Stimulated activated effector memory CD8-positive, alpha-beta T cell treated with anti-CD3 and anti-CD28 coated beads, Interleukin-12 subunit alpha, Interleukin-12 subunit beta, amount 100 ng/mL, for 72 hours (primary cell): ENCODE data around the gene RPL3.
"Not testable (repeated sequence)": the region's sequence is repeated elsewhere in the genome, so short reads cannot be mapped to it uniquely, and the experiment has no call there.

Experiments used
- ATAC-seq: fragments of 150-1000 bp; cut with Tn5 transposase; 2 replicates; pipeline ENCODE4 v1.10.0; 2021
- DNase-seq, 2 donors: peaks; one replicate each; pipeline ENCODE4 v3.0.0; 2021 to 2022; ENCODE audit warnings: low spot score in 2 of 2
- H3K27ac Mint-ChIP-seq: one replicate; pipeline ENCODE4 v1.8.0; 2022; ENCODE audit warnings: mild to moderate bottlenecking, mixed read lengths
- H3K36me3 Mint-ChIP-seq: one replicate; pipeline ENCODE4 v1.8.0; 2022; ENCODE audit warnings: mild to moderate bottlenecking, mixed read lengths
- H3K4me1 Mint-ChIP-seq: one replicate; pipeline ENCODE4 v1.8.0; 2022; ENCODE audit warnings: mixed read lengths
- H3K4me3 Mint-ChIP-seq: one replicate; pipeline ENCODE4 v1.8.0; 2022; ENCODE audit warnings: mild to moderate bottlenecking, mixed read lengths
- H3K9me3 Mint-ChIP-seq: one replicate; pipeline ENCODE4 v1.8.0; 2022; ENCODE audit warnings: mixed read lengths

Gene RPL3

GRCh38 chr22:39319284-39320022 lies at the start of gene RPL3:
TSS of gene RPL3 (minus strand) at chr22:39319623. CDS start at chr22:39319597, 26 bp downstream.
- peaks cover 62% of the 10 kb centered on the region for H3K36me3 Mint-ChIP-seq
- H3K4me1 Mint-ChIP-seq, result peaks cover 59% of the 10 kb centered on the region
- H3K27ac Mint-ChIP-seq, result peak within 1 kb of the TSS; percentile 100
- peak within 1 kb of the TSS; percentile 100 for H3K4me3 Mint-ChIP-seq
- ATAC-seq, result peak; percentile 86
- H3K9me3 Mint-ChIP-seq, result no peaks in the 10 kb centered on the region
- DNase-seq, result peak; percentile 98 to 100

- no peak overlapping the region for H3K4me3 Mint-ChIP-seq
- DNase-seq (no peak), ATAC-seq (no peak)
- H3K27ac Mint-ChIP-seq, result no peak overlapping the region
- H3K4me1 Mint-ChIP-seq, result peaks cover 8% of the 10 kb centered on the region
- no peaks in the 10 kb centered on the region for H3K9me3 Mint-ChIP-seq
- no peaks in the 10 kb centered on the region for H3K36me3 Mint-ChIP-seq
These were observed 49.8 kb upstream of the RPL3 start for GRCh38 chr22:39369186-39369585.

DNA sequence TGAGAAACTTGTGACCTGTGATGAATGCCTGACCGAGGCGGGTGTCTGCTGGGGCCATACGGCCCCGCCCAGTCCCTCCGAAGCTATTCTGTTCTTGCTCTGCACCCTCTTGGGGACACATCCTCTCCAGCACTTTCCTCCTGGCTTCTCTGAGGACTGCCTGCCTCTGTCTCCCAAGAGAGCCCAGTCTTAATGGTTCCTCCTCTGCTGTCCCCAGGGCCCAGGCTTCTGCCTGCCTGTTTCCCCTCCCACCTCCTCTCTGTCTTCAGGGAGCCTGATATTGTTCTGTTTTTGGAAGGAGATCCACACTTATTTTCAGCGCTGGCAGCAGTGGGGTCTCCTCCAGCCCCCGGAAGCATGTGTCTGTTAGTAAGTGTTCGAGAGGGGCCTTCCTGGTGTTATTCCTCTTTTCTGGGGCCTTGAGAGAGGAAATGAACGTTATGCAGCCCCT lies 49.1 kb upstream of the RPL3 start:
- H3K27ac Mint-ChIP-seq, result no peak overlapping the region

GRCh38 chr22:39367035-39367434 lies 47.6 kb upstream of the RPL3 start:
- H3K9me3 Mint-ChIP-seq, result no peaks in the 10 kb centered on the region
- peaks cover 8% of the 10 kb centered on the region for H3K4me1 Mint-ChIP-seq
- DNase-seq (no peak), ATAC-seq (no peak)
- no peak overlapping the region for H3K4me3 Mint-ChIP-seq
- H3K36me3 Mint-ChIP-seq, result no peaks in the 10 kb centered on the region
- H3K27ac Mint-ChIP-seq, result no peak overlapping the region

More for the DNA sequence above, 49.1 kb upstream of the RPL3 start:
- H3K36me3 Mint-ChIP-seq, result no peaks in the 10 kb centered on the region
- ATAC-seq, result no peak
- DNase-seq, result no peak
- no peak overlapping the region for H3K4me3 Mint-ChIP-seq
- no peaks in the 10 kb centered on the region for H3K9me3 Mint-ChIP-seq
- H3K4me1 Mint-ChIP-seq, result peaks cover 8% of the 10 kb centered on the region

DNA sequence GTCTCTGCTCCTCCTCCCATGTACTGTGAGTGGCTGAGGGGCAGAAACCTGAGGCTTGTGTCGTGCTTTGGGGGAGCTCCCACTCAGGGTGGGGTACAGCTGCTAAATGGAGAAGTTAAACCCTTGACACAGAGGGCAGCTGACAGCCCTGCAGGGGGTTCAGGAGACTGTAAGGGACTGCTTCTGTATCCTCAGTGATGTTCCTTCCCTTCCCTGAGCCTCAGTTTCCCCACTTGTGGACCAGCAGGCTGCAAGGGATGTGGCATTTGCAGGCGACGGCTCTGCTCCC lies 46.0 kb upstream of the RPL3 start:
- Mint-ChIP-seq H3K4me1 (peaks cover 8% of the 10 kb centered on the region), H3K4me3 (no peak overlapping the region), H3K36me3 (no peaks in the 10 kb centered on the region), H3K27ac (no peak overlapping the region), H3K9me3 (no peaks in the 10 kb centered on the region)
- ATAC-seq, result no peak
- DNase-seq, result no peak

DNA sequence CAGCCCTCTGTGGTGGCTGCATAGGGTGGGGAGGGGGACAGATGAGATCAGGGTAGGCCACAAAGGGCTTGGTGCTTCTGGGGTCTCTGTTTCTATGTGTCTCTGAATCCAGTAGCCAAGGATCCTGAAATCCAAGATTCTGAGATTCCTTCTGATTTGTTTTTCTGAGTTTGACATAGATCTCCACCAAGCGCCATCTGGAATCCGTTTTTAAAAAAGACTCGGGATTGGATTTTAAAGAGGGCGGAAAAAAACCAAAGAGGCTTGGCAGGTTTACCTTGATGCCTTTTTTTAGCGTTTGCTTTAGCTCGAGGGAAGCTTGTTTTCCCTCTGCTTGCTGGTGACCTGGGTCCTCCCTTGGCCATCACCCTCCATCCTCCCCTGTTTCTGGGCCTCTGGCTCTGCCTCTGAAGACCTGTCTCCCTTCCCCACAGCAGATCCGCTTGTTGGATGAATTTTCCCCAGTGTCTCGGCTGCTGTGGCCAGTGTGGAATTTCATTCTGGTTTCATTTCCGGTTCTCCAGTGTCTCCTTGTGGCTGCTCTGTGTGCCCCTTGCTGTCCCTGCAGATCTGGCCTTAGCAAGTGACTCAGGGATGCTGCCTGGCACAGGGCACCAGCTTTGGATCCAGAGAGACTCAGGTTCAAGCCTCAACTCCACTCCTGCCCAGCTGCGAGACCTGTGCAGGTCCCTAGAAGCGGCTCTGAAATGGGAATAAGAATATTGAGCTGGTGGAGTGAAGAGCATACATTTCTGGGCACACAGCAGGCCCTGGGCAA lies 45.5 kb upstream of the RPL3 start:
- ATAC-seq (no peak), DNase-seq (no peak)
- Mint-ChIP-seq H3K36me3 (no peaks in the 10 kb centered on the region), H3K4me1 (peaks cover 8% of the 10 kb centered on the region), H3K9me3 (no peaks in the 10 kb centered on the region), H3K4me3 (no peak overlapping the region), H3K27ac (peak overlapping the region; percentile 60)

- DNase-seq (no peak), ATAC-seq (no peak)
- Mint-ChIP-seq H3K9me3 (no peaks in the 10 kb centered on the region), H3K4me3 (no peak overlapping the region), H3K27ac (peak overlapping the region; percentile 60), H3K36me3 (no peaks in the 10 kb centered on the region), H3K4me1 (peaks cover 8% of the 10 kb centered on the region)
These were observed 44.5 kb upstream of the RPL3 start for GRCh38 chr22:39363751-39364515.

DNA sequence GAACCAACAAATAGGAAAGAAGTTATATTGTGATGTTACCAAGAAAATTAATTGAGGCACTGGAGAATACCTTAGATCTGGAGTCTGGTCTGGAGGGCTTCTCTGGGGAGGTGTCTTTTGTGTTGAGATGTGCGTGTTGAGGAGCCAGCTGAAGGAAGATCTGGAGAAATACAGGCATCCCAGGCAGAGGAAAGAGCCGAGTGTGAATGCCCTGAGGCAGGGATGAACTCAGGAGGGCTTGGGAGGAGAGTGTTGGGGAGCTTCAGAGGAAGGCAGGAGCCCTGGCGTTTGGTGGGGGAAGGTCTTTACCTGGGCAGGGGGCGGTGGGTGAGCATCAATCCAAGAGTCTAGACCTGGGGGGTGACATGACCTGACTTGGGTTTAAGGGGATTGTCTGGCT lies 43.5 kb upstream of the RPL3 start:
- Mint-ChIP-seq H3K4me3 (no peak overlapping the region), H3K27ac (peak overlapping the region; percentile 36), H3K36me3 (no peaks in the 10 kb centered on the region), H3K4me1 (peaks cover 8% of the 10 kb centered on the region), H3K9me3 (no peaks in the 10 kb centered on the region)
- ATAC-seq (no peak), DNase-seq (no peak)

DNA sequence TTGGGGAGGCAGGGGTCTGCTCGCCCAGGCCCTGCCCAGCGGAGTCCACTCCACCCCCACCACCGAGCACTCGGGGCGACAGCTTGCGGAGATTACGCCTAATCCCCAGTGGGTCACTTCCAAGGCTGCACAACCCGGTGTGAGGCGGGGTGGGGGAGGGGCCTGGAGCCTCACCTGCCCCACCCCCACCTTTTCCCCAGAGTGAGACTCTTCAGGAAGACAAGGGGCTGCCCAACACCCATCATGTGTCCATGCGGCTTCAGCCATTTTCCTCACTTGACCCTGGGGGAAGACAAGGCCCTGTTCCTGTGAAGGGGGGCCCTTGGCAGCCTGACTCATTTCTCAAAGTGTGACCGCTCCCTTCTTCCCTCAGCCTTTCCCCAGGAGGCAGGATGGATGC lies 42.8 kb upstream of the RPL3 start:
- ATAC-seq (no peak), DNase-seq (no peak)
- Mint-ChIP-seq H3K9me3 (no peaks in the 10 kb centered on the region), H3K27ac (no peak overlapping the region), H3K4me3 (no peak overlapping the region), H3K36me3 (no peaks in the 10 kb centered on the region), H3K4me1 (peaks cover 7% of the 10 kb centered on the region)

DNA sequence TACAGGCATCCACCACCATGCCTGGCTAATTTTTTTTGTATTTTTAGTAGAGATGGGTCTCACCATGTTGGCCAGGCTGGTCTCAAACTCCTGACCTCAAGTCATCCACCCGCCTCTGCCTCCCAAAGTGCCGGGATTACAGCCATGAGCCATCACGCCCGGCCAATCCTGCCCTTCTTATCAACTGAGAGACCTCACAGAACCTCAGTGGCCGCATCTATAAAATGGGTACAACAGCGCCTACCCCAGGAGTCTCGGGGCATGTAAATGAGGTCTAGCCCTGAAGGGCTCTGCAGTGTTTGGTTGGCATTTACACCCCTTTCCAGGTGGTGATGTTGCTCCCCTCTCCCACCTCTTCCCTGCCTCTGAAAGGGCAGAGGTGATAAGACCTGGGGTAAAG lies 42.1 kb upstream of the RPL3 start:
- ATAC-seq (no peak), DNase-seq (no peak)
- Mint-ChIP-seq H3K27ac (no peak overlapping the region), H3K9me3 (no peaks in the 10 kb centered on the region), H3K4me3 (no peak overlapping the region), H3K4me1 (no peaks in the 10 kb centered on the region), H3K36me3 (no peaks in the 10 kb centered on the region)

DNA sequence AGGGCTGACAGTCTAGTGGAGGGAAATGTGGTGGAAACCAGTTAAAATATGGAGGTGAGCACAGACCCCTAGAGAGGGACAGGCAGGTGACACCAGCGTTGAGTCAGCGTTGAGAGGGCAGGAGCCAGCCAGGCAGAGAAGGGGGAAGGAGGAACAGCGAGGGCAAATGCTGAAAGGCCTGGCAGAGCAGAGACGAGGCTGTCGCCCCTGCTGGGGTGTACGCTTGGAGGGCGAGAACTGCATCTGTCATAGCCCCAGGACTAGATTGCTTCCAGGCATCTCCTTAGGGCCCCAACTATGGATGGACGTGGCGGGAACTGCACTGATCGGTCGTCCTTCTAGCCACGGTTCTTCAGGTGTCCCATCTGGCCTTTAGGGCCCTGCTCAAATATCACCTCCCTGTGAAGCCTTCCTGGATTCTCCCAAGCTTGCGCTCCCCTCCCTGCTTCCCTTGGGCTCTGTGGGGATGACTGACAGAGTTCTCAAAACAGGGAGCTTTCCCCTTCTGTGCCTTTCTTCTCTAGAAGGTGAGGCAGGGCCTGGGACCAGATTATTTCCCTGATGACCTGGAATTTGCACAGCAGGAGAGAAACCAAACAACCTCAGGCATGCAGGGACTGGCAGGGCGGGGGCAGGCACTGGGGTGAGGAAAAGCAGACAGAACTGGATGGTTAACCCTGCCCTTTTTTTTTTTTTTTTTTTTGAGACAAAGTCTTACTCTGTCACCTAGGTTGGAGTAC lies 41.4 kb upstream of the RPL3 start:
- DNase-seq, result no peak

DNA sequence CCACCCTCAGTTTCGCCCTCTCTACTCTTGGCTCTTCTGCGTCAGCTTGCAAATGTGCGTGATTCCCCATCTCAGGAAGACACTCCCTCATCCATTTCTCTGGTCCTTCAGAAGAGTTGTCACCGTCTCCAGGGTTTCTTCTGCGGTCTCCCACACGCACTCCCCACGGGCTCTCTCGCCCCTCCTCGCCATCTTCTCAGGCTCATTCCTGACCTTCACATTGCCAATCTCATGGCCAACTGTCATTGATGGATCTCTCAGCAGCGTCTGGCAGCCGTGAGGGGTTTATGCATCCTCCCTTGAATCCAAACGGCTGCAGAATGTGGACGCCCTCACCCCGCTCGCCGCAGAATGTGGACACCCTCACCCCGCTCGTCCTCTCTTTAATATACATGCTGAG lies 40.8 kb upstream of the RPL3 start:
- Mint-ChIP-seq H3K9me3 (no peaks in the 10 kb centered on the region), H3K4me1 (no peaks in the 10 kb centered on the region), H3K36me3 (peaks cover 4% of the 10 kb centered on the region), H3K4me3 (no peak overlapping the region), H3K27ac (no peak overlapping the region)
- ATAC-seq, result no peak
- DNase-seq, result no peak

More for the DNA sequence above, 41.4 kb upstream of the RPL3 start:
- H3K4me3 Mint-ChIP-seq, result no peak overlapping the region
- H3K27ac Mint-ChIP-seq, result no peak overlapping the region
- no peaks in the 10 kb centered on the region for H3K4me1 Mint-ChIP-seq
- no peaks in the 10 kb centered on the region for H3K9me3 Mint-ChIP-seq
- no peak for ATAC-seq
- no peaks in the 10 kb centered on the region for H3K36me3 Mint-ChIP-seq

DNA sequence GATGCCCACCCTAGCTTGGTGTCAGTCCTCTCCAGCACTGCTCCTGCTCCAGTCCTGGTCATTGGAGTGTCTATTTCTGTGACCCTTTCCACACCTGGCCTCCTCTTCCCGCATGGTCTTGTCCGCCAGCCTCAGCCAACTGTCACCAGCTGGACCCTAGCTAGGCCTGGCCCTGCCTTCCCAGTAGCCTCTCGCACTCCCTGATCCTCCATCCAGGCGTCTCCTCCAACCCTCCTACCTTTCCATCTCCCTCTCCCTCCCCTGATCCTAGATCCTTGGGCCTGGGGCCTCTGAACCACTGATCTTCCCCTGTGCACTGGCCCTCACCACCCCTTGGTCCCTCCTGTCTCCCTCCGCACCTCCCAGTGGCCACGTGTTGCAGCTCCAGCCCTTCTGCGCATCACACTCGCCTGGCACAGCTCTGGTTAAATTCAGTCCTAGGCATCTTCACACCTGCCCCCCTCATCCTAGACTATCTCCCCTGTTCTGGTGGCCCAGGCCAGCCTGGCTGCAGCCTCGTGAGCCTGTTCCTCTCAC lies 40.3 kb upstream of the RPL3 start:
- Mint-ChIP-seq H3K9me3 (no peaks in the 10 kb centered on the region), H3K4me1 (no peaks in the 10 kb centered on the region), H3K4me3 (no peak overlapping the region), H3K36me3 (peaks cover 6% of the 10 kb centered on the region), H3K27ac (no peak overlapping the region)
- no peak for DNase-seq
- no peak for ATAC-seq

- not testable (repeated sequence) for ATAC-seq, H3K4me3 Mint-ChIP-seq, H3K9me3 Mint-ChIP-seq, H3K36me3 Mint-ChIP-seq, DNase-seq, H3K27ac Mint-ChIP-seq, H3K4me1 Mint-ChIP-seq
These were observed 38.8 kb upstream of the RPL3 start for GRCh38 chr22:39358197-39358596.
